HG02588 (cell line): Measurements from ENCODE around the gene COLEC12.

Source experiments
- ATAC-seq: cut with Tn5 transposase; IDR thresholded peaks from one replicate; pipeline ENCODE4 v1.9.1; 2021; ENCODE audit warnings: mild to moderate bottlenecking, moderate library complexity; ENCODE audit not compliant: unreplicated experiment

Gene COLEC12

GRCh38 chr18:448116-448790 is 52.2 kb downstream of the COLEC12 start:
- no peak for ATAC-seq

- ATAC-seq: no peak
Measured at GRCh38 chr18:446941-447560, 53.5 kb downstream of the COLEC12 start.

GRCh38 chr18:445055-445454 is 55.4 kb downstream of the COLEC12 start:
- no peak for ATAC-seq

GRCh38 chr18:438571-438970 is 61.9 kb downstream of the COLEC12 start:
- ATAC-seq: no peak

- ATAC-seq: no peak
Measured at GRCh38 chr18:435940-436339, 64.6 kb downstream of the COLEC12 start.

GRCh38 chr18:434410-434809 is 66.1 kb downstream of the COLEC12 start:
- no peak for ATAC-seq

GRCh38 chr18:433960-434359 is 66.5 kb downstream of the COLEC12 start:
- ATAC-seq: no peak

GRCh38 chr18:433298-433697 is 67.2 kb downstream of the COLEC12 start:
- ATAC-seq: no peak

- no peak for ATAC-seq
Measured at GRCh38 chr18:432791-433190, 67.7 kb downstream of the COLEC12 start.

GRCh38 chr18:429030-429429 is 71.5 kb downstream of the COLEC12 start:
- ATAC-seq: no peak

- no peak for ATAC-seq
Measured at GRCh38 chr18:427005-427404, 73.5 kb downstream of the COLEC12 start.

- ATAC-seq: no peak
Measured at GRCh38 chr18:425106-425745, 75.3 kb downstream of the COLEC12 start.

- no peak for ATAC-seq
Measured at GRCh38 chr18:424668-425067, 75.8 kb downstream of the COLEC12 start.

- no peak for ATAC-seq
Measured at GRCh38 chr18:424071-424661, 76.3 kb downstream of the COLEC12 start.

- ATAC-seq: no peak
Measured at GRCh38 chr18:422966-423365, 77.5 kb downstream of the COLEC12 start.

GRCh38 chr18:421247-422155 is 79.0 kb downstream of the COLEC12 start:
- ATAC-seq: no peak

- no peak for ATAC-seq
Measured at GRCh38 chr18:420661-421246, 79.7 kb downstream of the COLEC12 start.

GRCh38 chr18:419541-420175 is 80.8 kb downstream of the COLEC12 start:
- ATAC-seq: no peak

- no peak for ATAC-seq
Measured at GRCh38 chr18:417495-417894, 83.0 kb downstream of the COLEC12 start.

GRCh38 chr18:416930-417329 is 83.6 kb downstream of the COLEC12 start:
- ATAC-seq: no peak
